Measurements from ENCODE around the gene PI4KA. TPM values are rescaled to one million over a fixed set of nuclear protein-coding genes. Genes with fewer than 3 reads are reported as not detected.
A peak's percentile ranks its signal among the peaks of the same experiment; 100 is the strongest.
"Not testable (repeated sequence)": the region's sequence is repeated elsewhere in the genome, so short reads cannot be mapped to it uniquely, and the experiment has no call there.

The PI4KA gene
- polyA plus RNA-seq, 3 donors from 2014 or later = 31.5 to 80.0 (median 33.7) TPM

DNA sequence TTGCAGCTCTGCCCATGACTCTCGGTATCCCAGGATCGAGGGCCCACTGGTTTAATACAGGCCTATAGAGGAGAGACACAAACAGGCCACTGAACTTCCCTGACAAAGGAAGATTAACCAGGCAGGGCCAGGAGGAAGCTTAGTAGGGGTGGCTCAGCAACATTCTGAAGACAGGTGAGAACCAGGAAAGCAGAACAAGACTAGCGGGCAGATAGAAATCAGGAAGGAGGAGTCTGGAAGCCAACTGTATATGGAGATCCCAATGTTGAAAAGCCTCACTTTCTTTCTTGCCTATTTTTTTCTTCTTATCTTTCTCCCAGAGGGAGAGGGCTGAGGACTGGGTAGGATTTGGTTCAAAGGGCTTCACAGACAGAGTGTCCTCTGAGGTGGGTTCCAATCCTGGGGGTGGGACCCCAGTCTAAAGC is 5.4 kb downstream of the PI4KA start:
- H3K36me3 Mint-ChIP-seq = no peaks in the 10 kb centered on the region
- peak overlapping the region in 1 of 6 donors; percentile 20 for H3K27ac Mint-ChIP-seq
- H3K27me3 Mint-ChIP-seq (ENCODE audit: low read depth in 3 of 3) = peaks cover 5 to 9% (median 7%) of the 10 kb centered on the region in 3 donors
- no peaks in the 10 kb centered on the region for H3K9me3 Mint-ChIP-seq
- no peak for DNase-seq
- H3K4me1 Mint-ChIP-seq = peaks cover 51 to 69% of the 10 kb centered on the region in 2 donors
- no peak overlapping the region for H3K4me3 Mint-ChIP-seq

DNA sequence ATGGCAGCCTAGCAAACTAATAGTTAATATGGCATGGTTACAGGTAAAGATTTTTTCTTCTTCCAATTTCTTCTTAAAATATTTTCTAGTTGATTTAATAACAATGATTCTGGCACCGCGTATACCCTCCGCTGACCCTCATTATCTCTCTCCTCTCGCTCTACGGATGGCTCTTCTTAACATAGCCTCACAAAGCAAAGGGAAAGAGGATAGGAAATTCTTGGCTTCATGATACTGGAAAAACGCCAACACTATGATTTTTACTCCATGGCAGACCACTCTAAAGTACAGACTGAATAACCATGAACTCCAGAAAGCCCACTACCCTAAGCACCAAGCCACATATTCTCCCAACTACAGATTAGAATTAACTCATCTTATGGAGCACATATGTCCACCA is 6.1 kb downstream of the PI4KA start:
- H3K4me1 Mint-ChIP-seq = peaks cover 49 to 64% of the 10 kb centered on the region in 2 donors
- no peaks in the 10 kb centered on the region for H3K9me3 Mint-ChIP-seq
- no peaks in the 10 kb centered on the region for H3K36me3 Mint-ChIP-seq
- no peak overlapping the region for H3K4me3 Mint-ChIP-seq
- no peak overlapping the region for H3K27ac Mint-ChIP-seq
- DNase-seq = no peak
- peaks cover 2% of the 10 kb centered on the region in 3 donors for H3K27me3 Mint-ChIP-seq (ENCODE audit: low read depth in 3 of 3)

DNA sequence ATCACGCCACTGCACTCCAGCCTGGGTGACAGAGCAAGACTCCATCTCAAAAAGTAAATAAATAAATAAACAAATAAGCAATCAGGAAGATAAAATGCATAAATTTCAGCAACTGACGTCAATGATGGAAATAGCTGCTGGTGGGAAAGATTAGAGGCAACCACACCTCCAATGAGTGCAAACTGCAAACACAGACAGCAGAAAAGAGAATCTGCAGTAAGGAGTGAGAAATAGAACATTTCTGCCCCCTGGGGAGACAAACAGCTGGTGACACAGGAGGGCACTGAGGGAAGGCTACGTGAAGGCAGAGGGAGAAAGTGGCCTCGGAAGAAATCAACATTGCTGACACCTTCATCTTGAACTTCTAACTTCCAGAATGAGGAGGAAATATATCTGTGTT is 6.5 kb downstream of the PI4KA start:
- peak overlapping the region in 1 of 6 donors; percentile 5 for H3K27ac Mint-ChIP-seq
- no peak overlapping the region for H3K4me3 Mint-ChIP-seq
- DNase-seq = no peak

DNA sequence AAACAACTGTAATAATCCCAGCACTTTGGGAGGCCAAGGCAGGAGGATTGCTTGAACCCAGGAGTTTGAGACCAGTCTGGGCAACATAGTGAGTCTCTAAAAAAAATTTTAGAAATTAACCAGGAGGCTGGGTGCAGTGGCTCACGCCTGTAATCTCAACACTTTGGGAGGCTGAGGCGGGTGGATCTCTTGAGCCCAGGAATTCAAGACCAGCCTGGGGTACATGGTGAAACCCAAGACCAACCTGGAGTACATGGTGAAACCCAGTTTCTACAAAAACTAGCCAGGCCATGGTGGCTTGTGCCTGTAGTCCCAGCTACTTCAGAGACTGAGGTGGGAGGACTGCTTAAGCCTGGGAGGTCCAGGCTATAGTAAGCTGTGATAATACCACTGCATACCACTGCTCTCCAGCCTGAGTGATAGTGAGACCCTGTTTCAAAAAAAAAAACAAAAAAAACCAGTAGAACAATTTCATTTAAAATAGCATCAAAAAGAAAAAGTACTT is 11.2 kb downstream of the PI4KA start:
- Mint-ChIP-seq H3K4me3 (no peak overlapping the region), H3K4me1 (peaks cover 37 to 52% of the 10 kb centered on the region in 2 donors), H3K27me3 (ENCODE audit: low read depth in 3 of 3) (no peaks in the 10 kb centered on the region), H3K9me3 (no peaks in the 10 kb centered on the region), H3K36me3 (no peaks in the 10 kb centered on the region), H3K27ac (peak overlapping the region in 1 of 6 donors; percentile 28)
- DNase-seq = no peak

More for the DNA sequence above, 6.5 kb downstream of the PI4KA start:
- Mint-ChIP-seq H3K36me3 (no peaks in the 10 kb centered on the region), H3K4me1 (peaks cover 46 to 60% of the 10 kb centered on the region in 2 donors), H3K27me3 (ENCODE audit: low read depth in 3 of 3) (peaks cover 0 to 2% (median 1%) of the 10 kb centered on the region in 3 donors), H3K9me3 (no peaks in the 10 kb centered on the region)

DNA sequence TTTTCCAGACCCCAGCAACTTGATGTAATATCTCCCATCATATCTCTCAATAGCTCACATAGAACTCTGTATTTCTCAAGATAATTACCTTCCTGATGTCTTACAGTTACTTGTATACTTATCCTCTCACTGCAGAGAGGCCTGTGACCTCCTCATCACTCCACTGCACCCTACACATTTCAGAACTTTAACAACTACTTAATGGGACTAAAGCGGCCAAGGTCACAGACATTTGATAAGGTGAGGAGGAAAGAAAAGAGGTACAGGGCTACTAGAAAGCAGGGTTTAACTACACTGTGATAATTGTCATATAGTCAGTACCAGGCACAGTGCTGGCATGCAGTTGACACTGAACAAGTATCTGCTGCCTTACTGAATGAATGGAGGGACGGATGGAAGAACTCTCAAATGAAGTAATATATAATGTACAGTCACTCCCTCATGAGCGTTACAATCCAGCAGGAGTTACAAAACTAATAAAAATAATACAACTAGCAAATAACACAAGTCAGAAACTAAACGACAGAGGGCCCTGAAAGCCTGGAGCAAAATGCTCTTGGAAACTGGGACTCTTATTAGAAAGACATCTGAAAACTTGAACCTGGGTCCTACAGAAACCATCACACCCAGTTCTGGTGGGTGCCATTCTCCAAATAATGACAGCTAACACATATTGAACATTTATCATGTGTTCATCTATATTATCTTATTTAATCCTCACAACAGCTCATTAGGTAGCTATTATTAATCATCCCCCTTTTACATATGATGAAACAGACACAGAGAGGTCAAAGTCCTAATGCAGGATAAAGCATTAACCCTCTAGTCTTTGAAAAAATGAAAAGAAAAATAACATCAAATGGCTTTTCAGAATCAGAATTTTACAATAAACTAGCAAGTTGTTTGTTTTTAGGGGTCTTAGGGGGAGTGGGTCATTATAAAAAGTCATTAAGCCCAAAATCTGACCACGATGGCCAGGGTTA is 14.3 kb downstream of the PI4KA start:
- DNase-seq = no peak
- H3K4me1 Mint-ChIP-seq = peaks cover 56 to 69% of the 10 kb centered on the region in 2 donors
- H3K27me3 Mint-ChIP-seq (ENCODE audit: low read depth in 3 of 3) = no peaks in the 10 kb centered on the region
- no peaks in the 10 kb centered on the region for H3K9me3 Mint-ChIP-seq
- H3K4me3 Mint-ChIP-seq = no peak overlapping the region
- H3K27ac Mint-ChIP-seq = peak overlapping the region in 3 of 6 donors; percentile 1 to 33 (median 10)
- no peaks in the 10 kb centered on the region for H3K36me3 Mint-ChIP-seq

DNA sequence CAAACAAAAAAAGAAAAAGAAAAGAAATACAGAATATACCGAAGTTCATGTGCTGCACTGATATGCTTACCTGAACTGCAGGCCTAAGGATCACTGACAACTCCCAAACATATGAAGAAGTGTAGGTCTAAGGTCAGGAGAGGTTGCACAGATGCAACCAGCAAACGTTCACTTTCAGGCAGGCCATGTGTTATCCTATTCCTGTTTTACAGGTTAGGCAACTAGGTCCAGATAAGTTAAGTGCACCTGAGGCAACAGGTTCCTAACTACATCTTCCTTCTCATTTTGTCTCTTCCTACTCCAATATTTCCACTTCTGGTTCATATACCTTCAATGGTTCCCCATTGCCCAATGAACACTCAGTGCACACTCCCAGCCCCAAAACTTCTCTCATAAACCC is 15.1 kb downstream of the PI4KA start:
- DNase-seq = no peak
- Mint-ChIP-seq H3K9me3 (no peaks in the 10 kb centered on the region), H3K36me3 (no peaks in the 10 kb centered on the region), H3K4me1 (peaks cover 57 to 67% of the 10 kb centered on the region in 2 donors), H3K27ac (peak overlapping the region in 2 of 6 donors; percentile 1 to 10), H3K4me3 (no peak overlapping the region), H3K27me3 (ENCODE audit: low read depth in 3 of 3) (no peaks in the 10 kb centered on the region)

DNA sequence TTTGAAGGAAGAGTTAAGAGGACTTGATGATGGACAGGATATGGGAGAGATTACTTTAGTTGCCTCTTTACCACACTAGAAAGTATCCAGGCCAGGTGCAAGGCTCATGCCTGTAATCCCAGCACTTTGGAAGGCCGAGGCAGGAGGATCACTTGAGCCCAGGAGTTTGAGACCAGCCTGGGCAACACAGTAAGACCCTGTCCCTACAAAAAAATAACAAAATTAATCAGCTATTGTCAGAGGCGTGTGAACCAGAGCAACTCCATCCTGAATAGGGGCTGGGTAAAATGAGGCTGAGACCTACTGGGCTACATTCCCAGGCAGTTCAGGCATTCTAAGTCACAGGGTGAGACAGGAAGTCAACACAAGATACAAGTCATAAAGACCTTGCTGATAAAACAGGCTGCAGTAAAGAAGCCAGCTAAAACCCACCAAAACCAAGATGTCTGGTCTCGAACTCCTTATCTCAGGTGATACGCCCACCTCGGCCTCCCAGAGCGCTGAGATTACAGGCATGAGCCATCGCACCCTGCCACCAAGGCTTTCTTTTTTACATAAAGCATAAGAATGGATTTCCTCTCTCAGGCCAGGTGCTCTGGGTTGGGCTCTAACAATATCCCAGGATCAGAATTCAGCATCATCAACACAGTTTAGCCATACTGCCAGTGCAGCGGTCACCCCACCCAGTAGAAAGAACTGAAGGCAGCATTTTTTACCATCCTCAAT is 17.8 kb downstream of the PI4KA start:
- no peak for DNase-seq
- Mint-ChIP-seq H3K27ac (peak overlapping the region in 5 of 6 donors; percentile 42 to 72 (median 70)), H3K9me3 (no peaks in the 10 kb centered on the region), H3K27me3 (ENCODE audit: low read depth in 3 of 3) (no peaks in the 10 kb centered on the region), H3K36me3 (no peaks in the 10 kb centered on the region), H3K4me3 (no peak overlapping the region), H3K4me1 (peaks cover 63 to 79% of the 10 kb centered on the region in 2 donors)

DNA sequence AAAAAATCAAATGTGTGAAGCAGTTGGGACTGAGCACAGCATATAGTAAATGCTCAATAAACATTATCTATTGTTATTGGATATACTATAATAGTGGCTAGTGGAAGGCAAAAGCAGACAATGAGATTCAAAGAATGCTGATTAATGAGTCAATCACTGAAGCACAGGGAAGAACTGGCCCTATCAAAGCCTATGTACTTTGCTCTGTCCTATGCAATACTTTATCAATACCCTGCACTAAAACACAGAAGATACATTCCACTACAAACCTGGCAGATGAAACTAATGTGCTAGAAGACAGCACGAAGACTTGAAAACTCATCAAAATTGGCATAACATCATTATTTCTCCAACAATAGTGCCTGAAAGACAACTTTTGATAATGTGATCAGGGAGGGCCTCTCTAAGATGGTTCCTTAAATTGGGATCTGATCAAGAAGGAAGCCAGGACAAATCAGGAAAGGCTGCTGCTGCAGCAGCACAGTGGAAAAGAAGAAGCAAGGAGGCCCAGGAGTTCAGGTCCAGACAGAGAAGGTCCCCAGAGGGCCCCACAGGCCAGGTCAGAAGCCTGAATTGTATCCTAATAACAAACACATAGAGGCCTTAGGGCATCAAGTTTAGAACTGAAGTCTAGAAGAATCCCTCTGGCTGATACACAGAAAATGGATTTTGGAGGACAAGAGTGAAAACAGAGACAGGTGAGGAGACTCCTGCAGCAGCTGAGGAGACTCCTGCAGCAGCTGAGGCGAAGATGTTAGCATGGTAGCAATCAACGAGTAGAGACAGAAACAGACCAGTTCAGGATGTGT is 18.6 kb downstream of the PI4KA start:
- Mint-ChIP-seq H3K36me3 (no peaks in the 10 kb centered on the region), H3K9me3 (no peaks in the 10 kb centered on the region), H3K27me3 (ENCODE audit: low read depth in 3 of 3) (no peaks in the 10 kb centered on the region), H3K4me1 (peaks cover 59 to 78% of the 10 kb centered on the region in 2 donors), H3K27ac (peak overlapping the region; percentile 42 to 72 (median 68)), H3K4me3 (no peak overlapping the region)
- no peak for DNase-seq

DNA sequence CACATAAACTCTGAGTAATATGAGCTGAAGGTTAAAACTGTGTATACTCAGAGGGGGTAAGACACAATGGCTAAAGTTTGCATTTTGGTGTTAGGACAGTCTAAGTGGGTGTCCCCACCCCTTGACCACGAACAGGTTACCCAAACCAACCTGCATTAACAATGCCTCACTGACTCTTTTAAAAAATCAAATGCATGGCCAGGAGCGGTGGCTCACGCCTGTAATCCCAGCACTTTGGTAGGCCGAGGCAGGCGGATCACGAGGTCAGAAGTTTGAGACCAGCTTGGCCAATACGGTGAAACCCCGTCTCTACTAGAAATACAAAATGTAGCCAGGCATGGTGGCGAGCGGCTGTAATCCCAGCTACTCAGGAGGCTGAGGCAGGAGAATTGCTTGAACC is 19.3 kb downstream of the PI4KA start:
- not testable (repeated sequence) for H3K27me3 Mint-ChIP-seq (ENCODE audit: low read depth in 3 of 3); H3K36me3 Mint-ChIP-seq; DNase-seq; H3K4me3 Mint-ChIP-seq; H3K9me3 Mint-ChIP-seq
- H3K27ac Mint-ChIP-seq = peak overlapping the region in 1 of 6 donors; percentile 51
- H3K4me1 Mint-ChIP-seq = peaks cover 55 to 71% of the 10 kb centered on the region in 2 donors

DNA sequence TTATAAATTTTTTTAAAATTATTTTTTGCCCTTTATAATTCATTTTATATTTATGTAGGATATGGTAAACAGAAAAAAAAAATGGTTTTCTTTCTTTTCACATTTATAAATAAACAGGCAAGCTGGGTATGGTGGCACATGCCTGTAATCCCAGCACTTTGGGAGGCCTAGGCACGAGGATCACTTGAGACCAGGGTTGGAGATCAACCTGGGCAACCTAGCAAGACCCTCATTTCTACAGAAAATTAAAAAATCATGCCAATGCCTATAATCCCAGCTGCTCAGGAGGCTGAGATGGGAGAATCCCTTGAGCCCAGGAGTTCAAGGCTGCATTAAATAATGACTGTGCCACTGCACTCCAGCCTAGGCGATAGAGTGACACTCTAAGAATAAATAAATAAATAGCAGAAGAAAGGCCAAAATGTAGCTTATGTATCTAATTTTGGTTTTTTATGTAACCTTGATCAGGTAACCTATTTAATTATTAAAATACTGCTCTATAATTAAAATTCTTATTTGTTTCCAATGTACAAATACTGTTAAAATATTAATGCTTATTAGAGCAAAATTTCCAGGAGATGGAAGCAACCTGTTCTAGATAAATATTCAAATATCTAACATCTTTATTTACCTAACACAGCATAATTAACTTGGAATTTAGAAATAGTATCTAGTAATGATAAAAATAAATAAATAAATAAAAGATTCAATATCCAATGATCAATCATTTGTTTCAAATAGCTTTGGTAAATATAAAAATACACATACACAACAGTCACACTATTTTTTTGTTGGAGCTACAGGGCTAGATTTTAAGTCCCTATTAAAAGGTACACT is 21.4 kb downstream of the PI4KA start:
- Mint-ChIP-seq H3K27ac (no peak overlapping the region), H3K36me3 (peaks cover 4 to 13% (median 9%) of the 10 kb centered on the region in 3 donors), H3K4me3 (no peak overlapping the region), H3K27me3 (ENCODE audit: low read depth in 3 of 3) (no peaks in the 10 kb centered on the region), H3K9me3 (no peaks in the 10 kb centered on the region), H3K4me1 (peaks cover 48 to 58% of the 10 kb centered on the region in 2 donors)
- no peak for DNase-seq

DNA sequence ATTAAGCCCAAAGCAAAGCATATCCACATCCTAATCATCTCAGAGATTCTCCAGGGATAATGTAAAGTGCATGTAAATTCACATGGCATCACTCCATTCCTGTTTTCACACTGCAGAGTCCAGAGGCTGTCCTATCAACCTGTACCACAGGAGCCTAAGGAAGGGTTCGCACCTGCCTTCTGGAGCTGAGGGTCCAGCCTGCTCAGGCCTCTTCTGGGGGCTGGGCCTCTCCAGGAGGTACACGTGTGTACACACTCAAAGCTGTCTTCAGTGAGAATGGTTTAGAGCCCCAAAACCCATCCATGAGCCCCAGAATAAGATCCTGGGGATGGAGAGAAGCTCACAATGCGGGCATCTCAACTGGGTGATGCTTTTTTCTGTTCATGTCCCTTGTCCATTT is 23.9 kb downstream of the PI4KA start:
- Mint-ChIP-seq H3K27me3 (ENCODE audit: low read depth in 3 of 3) (peaks cover 0 to 2% (median 2%) of the 10 kb centered on the region in 3 donors), H3K27ac (no peak overlapping the region), H3K4me3 (no peak overlapping the region), H3K9me3 (no peaks in the 10 kb centered on the region), H3K36me3 (peaks cover 16 to 26% (median 17%) of the 10 kb centered on the region in 3 donors), H3K4me1 (peaks cover 27 to 33% of the 10 kb centered on the region in 2 donors)
- DNase-seq = no peak

DNA sequence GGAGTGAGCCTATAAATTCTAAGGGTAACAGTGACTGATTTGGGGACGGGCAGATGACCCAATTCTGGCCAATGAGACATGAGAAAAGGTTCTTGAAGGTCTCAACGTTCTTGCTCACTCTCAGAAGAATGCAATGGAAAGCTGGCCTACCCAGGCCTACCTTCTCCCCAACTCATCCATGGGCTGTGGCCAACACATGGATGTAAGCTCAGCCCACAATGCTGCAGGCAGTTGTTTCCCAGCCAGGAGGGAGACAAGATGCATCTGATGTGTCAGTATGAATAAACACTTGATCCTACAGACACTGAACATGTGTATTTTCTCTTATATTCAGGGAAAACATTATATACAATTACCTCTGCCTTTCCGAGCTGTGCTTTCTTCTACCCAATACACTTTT is 24.4 kb downstream of the PI4KA start:
- no peak overlapping the region for H3K27ac Mint-ChIP-seq
- peaks cover 22 to 28% of the 10 kb centered on the region in 2 donors for H3K4me1 Mint-ChIP-seq
- H3K9me3 Mint-ChIP-seq = no peaks in the 10 kb centered on the region
- DNase-seq = no peak
- H3K27me3 Mint-ChIP-seq (ENCODE audit: low read depth in 3 of 3) = peaks cover 0 to 2% (median 2%) of the 10 kb centered on the region in 3 donors
- peaks cover 18 to 31% (median 20%) of the 10 kb centered on the region in 3 donors for H3K36me3 Mint-ChIP-seq
- no peak overlapping the region for H3K4me3 Mint-ChIP-seq

Measured in immature natural killer cell (primary cell).